Spinal cord (tissue), 10 donors: ENCODE measurements around the gene CALHM4. TPM values are rescaled to one million over a fixed set of nuclear protein-coding genes. Genes with fewer than 3 reads are reported as not detected.

ENCODE experiments used
- DNase-seq, 6 donors: peaks; one replicate each; pipeline versions ENCODE4 v3.0.0 to v3.0.0-alpha.2; 2013 to 2015; ENCODE audit warnings: low spot score in 6 of 6, low read depth in 4 of 6
- H3K27ac ChIP-seq: one replicate; pipeline ENCODE4 v1.5.1; 2013; ENCODE audit warnings: low read depth, low read length, control low read depth
- H3K27me3 ChIP-seq: one replicate; pipeline ENCODE4 v1.6.1; 2013; ENCODE audit warnings: low read length; ENCODE audit not compliant: control insufficient read depth, insufficient read depth
- H3K36me3 ChIP-seq: one replicate; pipeline ENCODE4 v1.6.1; 2013; ENCODE audit warnings: low read length; ENCODE audit not compliant: control insufficient read depth, insufficient read depth
- H3K4me1 ChIP-seq: one replicate; pipeline ENCODE4 v1.6.1; 2013; ENCODE audit warnings: low read length; ENCODE audit not compliant: control insufficient read depth, insufficient read depth
- H3K4me3 ChIP-seq: one replicate; pipeline ENCODE4 v1.5.1; 2013; ENCODE audit warnings: low read depth, low read length, control low read depth
- H3K9me3 ChIP-seq: one replicate; pipeline ENCODE4 v1.6.1; 2013; ENCODE audit warnings: low read length; ENCODE audit not compliant: control insufficient read depth, insufficient read depth
- WGBS: methylation state at CpG from one replicate; pipeline ENCODE4 v1.1.5; 2013; ENCODE audit warnings: missing lambda C conversion rate; ENCODE audit not compliant: insufficient coverage; 5-methylcytosine and 5-hydroxymethylcytosine counted together
- polyA plus RNA-seq, 2 donors: library from polyadenylated mRNA; unstranded; fragments of 120-200 nt; gene quantifications; one replicate each; pipeline ENCODE4 v1.2.1, GENCODE V29; 2013; ENCODE audit not compliant: insufficient read length in 2 of 2
- total RNA-seq, 2 donors: library from RNA; depleted of rRNA in 1 of 2; stranded (reverse); fragments of 120-200 nt in 1 of 2; fragments of >200 nt in 1 of 2; gene quantifications; one replicate each; pipeline versions ENCODE4 v1.2.3 to v1.2.4, GENCODE V29; 2013 to 2014
- donor health status: healthy.

The CALHM4 gene
- total and polyA plus RNA-seq, 4 donors: 0.22 to 0.30 TPM; not detected in 2

GRCh38 chr6:116518621-116519368 is 34.8 kb upstream of the CALHM4 start:
- no peak overlapping the region for H3K27ac ChIP-seq
- no peaks in the 10 kb centered on the region for H3K36me3 ChIP-seq
- H3K4me1 ChIP-seq: no peaks in the 10 kb centered on the region
- WGBS: 74% methylated on average over 3 of the region's 4 CpGs
- no peak overlapping the region for H3K4me3 ChIP-seq
- DNase-seq: peak in 1 of 6 donors; percentile 31
- H3K9me3 ChIP-seq: no peaks in the 10 kb centered on the region
- no peaks in the 10 kb centered on the region for H3K27me3 ChIP-seq

DNA sequence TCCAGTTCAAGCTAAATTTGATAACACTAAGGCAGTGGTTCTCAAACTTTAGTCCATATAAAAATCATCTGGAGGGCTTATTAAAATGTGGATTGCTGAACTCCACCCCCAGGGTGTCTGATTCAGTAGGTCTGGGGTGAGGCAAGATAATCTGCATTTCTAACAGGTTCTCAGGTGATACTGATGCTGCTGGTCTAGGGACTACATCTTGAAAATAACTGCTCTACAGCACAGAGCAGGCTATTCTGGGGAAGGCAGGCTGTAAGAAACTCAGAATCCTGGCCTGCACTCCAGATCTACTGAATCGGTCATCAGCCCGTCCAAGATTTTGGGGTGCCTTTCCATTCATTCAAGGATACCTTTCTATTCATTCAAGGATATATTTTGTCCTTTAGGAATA is 30.7 kb upstream of the CALHM4 start:
- Histone ChIP-seq H3K9me3 (no peaks in the 10 kb centered on the region), H3K4me3 (no peak overlapping the region), H3K27ac (no peak overlapping the region), H3K27me3 (no peaks in the 10 kb centered on the region), H3K36me3 (no peaks in the 10 kb centered on the region), H3K4me1 (no peaks in the 10 kb centered on the region)
- no peak for DNase-seq
- WGBS: no CpG with 5 or more reads among the region's 2 CpGs

- WGBS: no CpG with 5 or more reads among the region's 2 CpGs
- Histone ChIP-seq H3K27ac (no peak overlapping the region), H3K9me3 (no peaks in the 10 kb centered on the region)
Observed at GRCh38 chr6:116524236-116524635, 29.3 kb upstream of the CALHM4 start.

DNA sequence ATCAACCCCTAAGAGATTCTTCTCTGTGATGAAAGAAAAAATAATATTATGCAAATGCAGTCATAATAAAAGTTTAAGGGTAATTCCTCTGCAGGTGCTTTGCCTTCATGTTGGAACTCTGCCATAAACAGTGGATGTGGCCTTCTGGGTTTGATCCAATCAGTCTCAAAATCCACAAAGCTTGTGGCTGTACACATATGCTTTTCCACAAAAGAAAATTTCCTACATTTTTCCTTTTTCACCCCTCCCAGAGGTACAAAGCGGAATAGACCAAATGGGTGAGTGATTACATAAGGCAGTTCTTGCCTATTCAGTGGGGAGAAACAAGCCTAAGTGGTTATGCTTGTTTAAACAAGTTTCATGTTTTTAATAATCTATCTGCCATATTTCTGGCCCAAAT is 25.4 kb upstream of the CALHM4 start:
- DNase-seq: peak in 1 of 6 donors; percentile 28
- no peaks in the 10 kb centered on the region for H3K36me3 ChIP-seq
- H3K27me3 ChIP-seq: no peaks in the 10 kb centered on the region
- no peak overlapping the region for H3K27ac ChIP-seq
- H3K4me1 ChIP-seq: no peaks in the 10 kb centered on the region
- H3K9me3 ChIP-seq: no peaks in the 10 kb centered on the region
- no CpG with 5 or more reads among the region's 1 CpG for WGBS
- no peak overlapping the region for H3K4me3 ChIP-seq

More at GRCh38 chr6:116524236-116524635, 29.3 kb upstream of the CALHM4 start:
- Histone ChIP-seq H3K36me3 (no peaks in the 10 kb centered on the region), H3K4me1 (no peaks in the 10 kb centered on the region), H3K4me3 (no peak overlapping the region), H3K27me3 (no peaks in the 10 kb centered on the region)
- no peak for DNase-seq

DNA sequence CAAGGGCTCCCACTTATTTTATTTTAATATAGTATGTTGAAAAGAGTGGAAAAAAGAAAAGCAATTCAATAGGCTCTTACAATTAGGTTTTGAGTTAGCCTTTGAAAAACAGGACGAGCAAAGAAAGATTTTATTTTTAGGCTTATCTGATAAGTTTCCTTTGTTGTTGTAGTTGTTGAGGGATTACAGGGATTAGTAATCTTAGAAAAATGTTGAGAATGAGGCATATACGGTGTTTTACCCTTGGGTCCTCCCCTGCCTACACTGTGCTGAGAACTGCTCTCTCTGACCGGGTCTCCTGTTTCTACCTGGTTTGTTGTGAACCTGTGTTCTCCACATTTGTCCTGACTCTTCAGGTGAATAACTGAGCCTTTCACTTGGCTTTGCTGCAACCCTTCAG is 24.8 kb upstream of the CALHM4 start:
- Histone ChIP-seq H3K9me3 (no peaks in the 10 kb centered on the region), H3K27ac (no peak overlapping the region), H3K4me3 (no peak overlapping the region), H3K4me1 (no peaks in the 10 kb centered on the region), H3K27me3 (no peaks in the 10 kb centered on the region), H3K36me3 (no peaks in the 10 kb centered on the region)
- 78% methylated on average over 3 of the region's 3 CpGs for WGBS
- DNase-seq: no peak

DNA sequence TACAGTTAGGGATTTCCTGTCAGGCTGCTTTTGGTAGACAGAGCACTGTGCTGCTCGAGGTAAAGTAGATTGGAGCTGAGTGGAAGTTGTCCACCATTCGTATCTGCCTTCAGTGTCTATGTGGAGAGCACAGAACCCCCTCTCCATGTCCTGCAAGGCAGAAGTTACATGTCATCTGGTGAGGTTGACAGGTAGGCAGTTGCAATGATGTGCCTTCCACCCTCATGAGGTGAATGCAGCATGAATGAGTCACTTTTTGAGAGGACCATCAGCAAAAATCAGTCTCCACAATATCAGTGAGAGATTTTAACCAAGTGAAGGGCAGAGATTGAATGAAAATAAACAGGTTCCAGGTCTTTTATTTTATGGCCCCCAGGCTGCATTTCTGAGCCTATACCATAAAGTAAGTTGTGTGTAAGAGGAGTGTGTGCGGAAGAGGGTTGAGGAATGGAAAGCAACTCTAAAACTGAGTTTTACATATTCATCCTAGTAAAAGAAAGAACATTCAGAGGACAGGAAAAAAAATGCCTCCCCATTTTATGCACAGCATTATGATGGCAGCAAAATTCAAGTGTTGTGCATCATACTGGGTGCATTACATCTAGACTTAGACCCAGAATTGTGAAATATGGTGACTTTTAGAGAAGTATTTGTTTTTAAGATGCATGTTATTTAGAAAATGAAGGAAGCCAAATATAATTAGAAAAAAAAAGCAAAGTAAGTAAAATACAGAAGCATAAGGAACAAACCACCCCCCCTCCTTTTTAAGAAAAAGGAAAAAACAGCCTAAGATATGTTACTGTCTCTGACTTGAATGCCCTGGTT is 23.9 kb upstream of the CALHM4 start:
- Histone ChIP-seq H3K27me3 (no peaks in the 10 kb centered on the region), H3K27ac (no peak overlapping the region), H3K4me3 (no peak overlapping the region), H3K36me3 (no peaks in the 10 kb centered on the region), H3K9me3 (no peaks in the 10 kb centered on the region), H3K4me1 (no peaks in the 10 kb centered on the region)
- WGBS: 100% methylated on average over 2 of the region's 3 CpGs
- no peak for DNase-seq

GRCh38 chr6:116530436-116530835 is 23.1 kb upstream of the CALHM4 start:
- H3K4me3 ChIP-seq: no peak overlapping the region
- no peaks in the 10 kb centered on the region for H3K36me3 ChIP-seq
- no CpG with 5 or more reads among the region's 2 CpGs for WGBS
- no peak overlapping the region for H3K27ac ChIP-seq
- H3K4me1 ChIP-seq: no peaks in the 10 kb centered on the region
- no peaks in the 10 kb centered on the region for H3K27me3 ChIP-seq
- no peak for DNase-seq
- no peaks in the 10 kb centered on the region for H3K9me3 ChIP-seq

- peak in 5 of 6 donors; percentile 12 to 75 (median 26) for DNase-seq
- H3K4me3 ChIP-seq: no peak overlapping the region
Observed at GRCh38 chr6:116531675-116532570, 21.6 kb upstream of the CALHM4 start.

DNA sequence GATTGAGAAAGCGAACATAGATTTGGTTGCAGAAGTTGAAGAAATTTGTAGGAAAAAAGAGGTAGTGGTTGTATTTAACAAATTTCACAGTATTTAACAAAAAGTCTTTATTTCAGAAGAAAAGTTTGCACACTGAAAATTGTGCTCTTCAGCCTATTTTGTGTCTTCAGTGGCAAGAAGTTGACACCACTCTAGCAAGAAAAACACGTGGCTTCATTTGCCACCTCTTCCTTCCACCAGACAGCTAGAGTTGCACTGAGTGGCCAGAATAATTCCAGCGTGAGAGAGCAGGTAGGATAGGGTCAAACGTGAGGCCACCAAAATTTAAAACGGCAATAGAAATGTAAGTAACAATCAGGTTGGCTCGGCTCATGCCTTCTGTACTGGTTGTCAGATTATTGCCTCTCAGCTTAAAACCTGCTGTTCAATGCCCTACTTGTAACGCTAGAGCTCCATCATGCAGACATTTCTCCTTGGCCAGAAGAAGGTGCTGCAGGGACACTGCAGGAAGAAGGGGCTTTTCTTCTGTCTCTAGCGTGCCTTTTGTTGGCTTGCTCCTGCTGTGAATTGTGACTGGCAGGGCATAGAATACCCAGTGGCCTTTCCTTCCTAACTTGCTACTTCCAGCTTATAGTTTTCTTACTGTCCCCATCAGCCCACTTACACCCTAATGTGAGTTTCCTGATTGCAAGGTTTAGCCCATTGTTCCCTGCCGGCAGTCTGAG is 20.2 kb upstream of the CALHM4 start:
- Histone ChIP-seq H3K27ac (no peak overlapping the region), H3K4me1 (no peaks in the 10 kb centered on the region)
- WGBS: 28% methylated on average over 5 of the region's 9 CpGs

More at GRCh38 chr6:116531675-116532570, 21.6 kb upstream of the CALHM4 start:
- Histone ChIP-seq H3K27ac (no peak overlapping the region), H3K27me3 (no peaks in the 10 kb centered on the region), H3K36me3 (no peaks in the 10 kb centered on the region), H3K4me1 (no peaks in the 10 kb centered on the region), H3K9me3 (no peaks in the 10 kb centered on the region)
- WGBS: 71% methylated on average over 1 of the region's 12 CpGs

More for the DNA sequence above, 20.2 kb upstream of the CALHM4 start:
- Histone ChIP-seq H3K27me3 (no peaks in the 10 kb centered on the region), H3K9me3 (no peaks in the 10 kb centered on the region), H3K4me3 (no peak overlapping the region), H3K36me3 (no peaks in the 10 kb centered on the region)
- DNase-seq: no peak
